ENCODE measurements around the gene FHIT. TPM values are rescaled to one million over a fixed set of nuclear protein-coding genes. Genes with fewer than 3 reads are reported as not detected.

FHIT gene
- polyA plus RNA-seq, 1 of the 3 experiments (the other 2 are of a cell fraction): 0.41 TPM

- H3K4me1 ChIP-seq (ENCODE audit: control insufficient read depth in 1 of 2, insufficient read depth in 2 of 2, low read depth in 1 of 2, low read length in 1 of 2): no peaks in the 10 kb centered on the region; a peak in 1 of 4 replicates
- H3K36me3 ChIP-seq (replicated peaks in 1 of 2; ENCODE audit: control insufficient read depth in 1 of 2, insufficient read depth in 2 of 2, low read length in 1 of 2): no peaks in the 10 kb centered on the region
- no peak overlapping the region for H3K4me2 ChIP-seq
- no peaks in the 10 kb centered on the region for H3F3A ChIP-seq (replicated peaks; ENCODE audit: insufficient read depth)
- no peaks in the 10 kb centered on the region for H3K27me3 ChIP-seq (ENCODE audit: insufficient read depth)
- ChIA-PET POLR2A (no interaction called here), CTCF (no interaction called here)
- TF ChIP-seq TAF1 (IDR thresholded peaks at IDR 0.05; ENCODE audit: borderline replicate concordance, low read depth, low read length) (no peak), MAX (IDR thresholded peaks at IDR 0.05; ENCODE audit: low read depth) (no peak), EZH2phosphoT487 (IDR thresholded peaks at IDR 0.05; ENCODE audit: borderline replicate concordance, low read depth) (no peak), ELF1 (IDR thresholded peaks at IDR 0.05) (no peak), RAD21 (IDR thresholded peaks at IDR 0.05; ENCODE audit: low read length) (no peak), NRF1 (IDR thresholded peaks at IDR 0.05; ENCODE audit: low read depth, low read length) (no peak), RFX5 (IDR thresholded peaks at IDR 0.05; ENCODE audit: low read length) (no peak), YY1 (IDR thresholded peaks at IDR 0.05; ENCODE audit: low read depth) (no peak), FOXM1 (IDR thresholded peaks at IDR 0.05; ENCODE audit: low read depth) (no peak), SMC3 (IDR thresholded peaks at IDR 0.05; ENCODE audit: low read depth, low read length) (no peak), TCF12 (IDR thresholded peaks at IDR 0.05) (no peak), SIN3A (IDR thresholded peaks at IDR 0.05; ENCODE audit: borderline replicate concordance, low read depth, low read length) (no peak)
- TF ChIP-seq, protein P1, sequence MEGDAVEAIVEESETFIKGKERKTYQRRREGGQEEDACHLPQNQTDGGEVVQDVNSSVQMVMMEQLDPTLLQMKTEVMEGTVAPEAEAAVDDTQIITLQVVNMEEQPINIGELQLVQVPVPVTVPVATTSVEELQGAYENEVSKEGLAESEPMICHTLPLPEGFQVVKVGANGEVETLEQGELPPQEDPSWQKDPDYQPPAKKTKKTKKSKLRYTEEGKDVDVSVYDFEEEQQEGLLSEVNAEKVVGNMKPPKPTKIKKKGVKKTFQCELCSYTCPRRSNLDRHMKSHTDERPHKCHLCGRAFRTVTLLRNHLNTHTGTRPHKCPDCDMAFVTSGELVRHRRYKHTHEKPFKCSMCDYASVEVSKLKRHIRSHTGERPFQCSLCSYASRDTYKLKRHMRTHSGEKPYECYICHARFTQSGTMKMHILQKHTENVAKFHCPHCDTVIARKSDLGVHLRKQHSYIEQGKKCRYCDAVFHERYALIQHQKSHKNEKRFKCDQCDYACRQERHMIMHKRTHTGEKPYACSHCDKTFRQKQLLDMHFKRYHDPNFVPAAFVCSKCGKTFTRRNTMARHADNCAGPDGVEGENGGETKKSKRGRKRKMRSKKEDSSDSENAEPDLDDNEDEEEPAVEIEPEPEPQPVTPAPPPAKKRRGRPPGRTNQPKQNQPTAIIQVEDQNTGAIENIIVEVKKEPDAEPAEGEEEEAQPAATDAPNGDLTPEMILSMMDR (IDR thresholded peaks at IDR 0.05): no peak
- TF ChIP-seq, protein P2, sequence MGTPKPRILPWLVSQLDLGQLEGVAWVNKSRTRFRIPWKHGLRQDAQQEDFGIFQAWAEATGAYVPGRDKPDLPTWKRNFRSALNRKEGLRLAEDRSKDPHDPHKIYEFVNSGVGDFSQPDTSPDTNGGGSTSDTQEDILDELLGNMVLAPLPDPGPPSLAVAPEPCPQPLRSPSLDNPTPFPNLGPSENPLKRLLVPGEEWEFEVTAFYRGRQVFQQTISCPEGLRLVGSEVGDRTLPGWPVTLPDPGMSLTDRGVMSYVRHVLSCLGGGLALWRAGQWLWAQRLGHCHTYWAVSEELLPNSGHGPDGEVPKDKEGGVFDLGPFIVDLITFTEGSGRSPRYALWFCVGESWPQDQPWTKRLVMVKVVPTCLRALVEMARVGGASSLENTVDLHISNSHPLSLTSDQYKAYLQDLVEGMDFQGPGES (IDR thresholded peaks at IDR 0.05; ENCODE audit: low read depth, low read length): no peak
- TF ChIP-seq, protein P3, sequence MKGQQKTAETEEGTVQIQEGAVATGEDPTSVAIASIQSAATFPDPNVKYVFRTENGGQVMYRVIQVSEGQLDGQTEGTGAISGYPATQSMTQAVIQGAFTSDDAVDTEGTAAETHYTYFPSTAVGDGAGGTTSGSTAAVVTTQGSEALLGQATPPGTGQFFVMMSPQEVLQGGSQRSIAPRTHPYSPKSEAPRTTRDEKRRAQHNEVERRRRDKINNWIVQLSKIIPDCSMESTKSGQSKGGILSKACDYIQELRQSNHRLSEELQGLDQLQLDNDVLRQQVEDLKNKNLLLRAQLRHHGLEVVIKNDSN (IDR thresholded peaks at IDR 0.05; ENCODE audit: borderline replicate concordance, low read depth): no peak
- H3K9me2 ChIP-seq: no peaks in the 10 kb centered on the region; the same call in 1 of the 2 replicates
- no peak overlapping the region for H3K9ac ChIP-seq
- WGBS (ENCODE audit: low lambda C conversion rate): 84% methylated on average over 2 of the region's 2 CpGs
- H4K20me1 ChIP-seq (ENCODE audit: insufficient read depth): no peaks in the 10 kb centered on the region
- DNase-seq: no peak
- no peaks in the 10 kb centered on the region for H3K79me2 ChIP-seq (ENCODE audit: insufficient read depth)
- no peaks in the 10 kb centered on the region for H3K9me3 ChIP-seq
- no peak overlapping the region for H2AFZ ChIP-seq (ENCODE audit: low read depth)
- H3K27ac ChIP-seq (ENCODE audit: low read depth in 2 of 2, low read length in 1 of 2): no peak overlapping the region
- H3K4me3 ChIP-seq (ENCODE audit: low read depth in 2 of 2, low read length in 1 of 2): no peak overlapping the region
Observed at GRCh38 chr3:60841355-60841754, 409.9 kb downstream of the FHIT start.

- TF ChIP-seq POLR2AphosphoS5 (IDR thresholded peaks at IDR 0.05; ENCODE audit: low read depth, low read length) (no peak), RAD21 (IDR thresholded peaks at IDR 0.05; ENCODE audit: low read length) (peak; percentile 43), CHD2 (IDR thresholded peaks at IDR 0.05; ENCODE audit: low read length, partially characterized antibody) (no peak)
- Histone ChIP-seq H3K9me3 (no peaks in the 10 kb centered on the region), H3K27ac (ENCODE audit: low read depth in 2 of 2, low read length in 1 of 2) (no peak overlapping the region), H3F3A (replicated peaks; ENCODE audit: insufficient read depth) (no peaks in the 10 kb centered on the region), H3K36me3 (replicated peaks in 1 of 2; ENCODE audit: control insufficient read depth in 1 of 2, insufficient read depth in 2 of 2, low read length in 1 of 2) (no peaks in the 10 kb centered on the region), H3K4me3 (ENCODE audit: low read depth in 2 of 2, low read length in 1 of 2) (no peak overlapping the region), H3K9me2 (no peaks in the 10 kb centered on the region), H3K4me1 (ENCODE audit: control insufficient read depth in 1 of 2, insufficient read depth in 2 of 2, low read depth in 1 of 2, low read length in 1 of 2) (no peaks in the 10 kb centered on the region; a peak in 1 of 4 replicates), H4K20me1 (ENCODE audit: insufficient read depth) (no peaks in the 10 kb centered on the region), H2AFZ (ENCODE audit: low read depth) (no peak overlapping the region), H3K79me2 (ENCODE audit: insufficient read depth) (no peaks in the 10 kb centered on the region), H3K4me2 (no peak overlapping the region), H3K9ac (no peak overlapping the region), H3K27me3 (ENCODE audit: insufficient read depth) (no peaks in the 10 kb centered on the region)
- ChIA-PET POLR2A (no interaction called here), CTCF (interaction anchor here (1.4 kb wide), 1 partner anchor 16 kb away, joined by 6 read pairs; no protein-coding TSS in a partner anchor)
- DNase-seq: peak; percentile 26
- 61% methylated on average over 4 of the region's 4 CpGs for whole genome bisulfite sequencing (ENCODE audit: low lambda C conversion rate)
Observed at GRCh38 chr3:60839246-60839645, 412.0 kb downstream of the FHIT start.
